OCI-LY3 (cell line): ENCODE data around the gene TAS2R30.

Experiments used
- H2AFZ ChIP-seq: fragments of 200-600, 300-600 bp; shearing (Covaris generic); 2 replicates; pipeline ENCODE4 v1.6.0; 2014; ENCODE audit warnings: antibody characterized with exemption, low read depth, low read length
- H3K27ac ChIP-seq: fragments of 200-600, 300-600 bp; sonication (generic); 2 replicates; pipeline ENCODE4 v1.5.1; 2014; ENCODE audit warnings: mild to moderate bottlenecking, low read length, moderate library complexity, mixed read lengths
- H3K27me3 ChIP-seq: fragments of 200-600, 300-600 bp; sonication (generic); 2 replicates; pipeline ENCODE4 v1.6.1; 2014; ENCODE audit warnings: low read depth, low read length, mixed read lengths
- H3K36me3 ChIP-seq: fragments of 200-600, 300-600 bp; sonication (generic); replicated peaks from 2 replicates; pipeline ENCODE3; 2014; ENCODE audit warnings: low read depth, low read length, mixed read lengths
- H3K4me1 ChIP-seq: fragments of 300-600, 200-600 bp; sonication (generic); 2 replicates; pipeline ENCODE4 v1.6.1; 2014; ENCODE audit warnings: low read length, mixed read lengths
- H3K4me2 ChIP-seq: fragments of 200-600, 300-600 bp; sonication (generic); 2 replicates; pipeline ENCODE4 v1.6.1; 2014; ENCODE audit warnings: low read length, mixed read lengths
- H3K4me3 ChIP-seq: fragments of 300-600, 200-600 bp; sonication (generic); 2 replicates; pipeline ENCODE4 v1.5.1; 2014; ENCODE audit warnings: antibody characterized with exemption, mild to moderate bottlenecking, low read length, moderate library complexity
- H3K79me2 ChIP-seq: fragments of 300-600, 200-600 bp; shearing (Covaris generic); 2 replicates; pipeline ENCODE4 v1.6.1; 2014; ENCODE audit warnings: mild to moderate bottlenecking, low read length, mixed read lengths
- H3K9ac ChIP-seq: fragments of 300-600, 200-600 bp; shearing (Covaris generic); 2 replicates; pipeline ENCODE4 v1.6.0; 2014; ENCODE audit warnings: mild to moderate bottlenecking, low read length, moderate library complexity
- H3K9me3 ChIP-seq: fragments of 200-600, 300-600 bp; shearing (Covaris generic); 2 replicates; pipeline ENCODE4 v1.6.1; 2014; ENCODE audit warnings: low read length, mixed read lengths; ENCODE audit not compliant: insufficient read depth
- H4K20me1 ChIP-seq: fragments of 200-600, 300-600 bp; sonication (generic); 2 replicates; pipeline ENCODE4 v1.6.1; 2016; ENCODE audit warnings: low read length, mixed read lengths; ENCODE audit not compliant: insufficient read depth
- EZH2phosphoT487 ChIP-seq: fragments of 200-600 bp; shearing (Covaris generic); IDR thresholded peaks from 2 replicates; pipeline ENCODE4 v1.6.1; 2018; ENCODE audit warnings: antibody characterized with exemption, mixed run types, low read depth
- TF ChIP-seq, protein P1 (sequence below): fragments of 200-600, 300-600 bp; sonication (generic); IDR thresholded peaks from 2 replicates; pipeline ENCODE4 v1.5.1; 2014; ENCODE audit warnings: antibody characterized with exemption, low read length, low read depth

Gene TAS2R30

GRCh38 chr12:11154400-11154925 lies 20.0 kb upstream of the TAS2R30 start:
- Histone ChIP-seq H3K9ac (no peak overlapping the region), H3K4me2 (no peak overlapping the region), H3K27me3 (no peaks in the 10 kb centered on the region), H3K4me3 (no peak overlapping the region), H3K36me3 (peaks cover 38% of the 10 kb centered on the region), H3K27ac (no peak overlapping the region), H3K9me3 (no peaks in the 10 kb centered on the region), H4K20me1 (peaks cover 16% of the 10 kb centered on the region), H3K79me2 (peaks cover 73% of the 10 kb centered on the region), H3K4me1 (no peaks in the 10 kb centered on the region), H2AFZ (no peak overlapping the region)
- TF ChIP-seq, protein P1, sequence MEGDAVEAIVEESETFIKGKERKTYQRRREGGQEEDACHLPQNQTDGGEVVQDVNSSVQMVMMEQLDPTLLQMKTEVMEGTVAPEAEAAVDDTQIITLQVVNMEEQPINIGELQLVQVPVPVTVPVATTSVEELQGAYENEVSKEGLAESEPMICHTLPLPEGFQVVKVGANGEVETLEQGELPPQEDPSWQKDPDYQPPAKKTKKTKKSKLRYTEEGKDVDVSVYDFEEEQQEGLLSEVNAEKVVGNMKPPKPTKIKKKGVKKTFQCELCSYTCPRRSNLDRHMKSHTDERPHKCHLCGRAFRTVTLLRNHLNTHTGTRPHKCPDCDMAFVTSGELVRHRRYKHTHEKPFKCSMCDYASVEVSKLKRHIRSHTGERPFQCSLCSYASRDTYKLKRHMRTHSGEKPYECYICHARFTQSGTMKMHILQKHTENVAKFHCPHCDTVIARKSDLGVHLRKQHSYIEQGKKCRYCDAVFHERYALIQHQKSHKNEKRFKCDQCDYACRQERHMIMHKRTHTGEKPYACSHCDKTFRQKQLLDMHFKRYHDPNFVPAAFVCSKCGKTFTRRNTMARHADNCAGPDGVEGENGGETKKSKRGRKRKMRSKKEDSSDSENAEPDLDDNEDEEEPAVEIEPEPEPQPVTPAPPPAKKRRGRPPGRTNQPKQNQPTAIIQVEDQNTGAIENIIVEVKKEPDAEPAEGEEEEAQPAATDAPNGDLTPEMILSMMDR, result no peak
- TF ChIP-seq EZH2phosphoT487, result no peak

GRCh38 chr12:11152725-11153124 lies 18.3 kb upstream of the TAS2R30 start:
- Histone ChIP-seq H3K4me1 (no peaks in the 10 kb centered on the region), H3K9ac (no peak overlapping the region), H3K27ac (no peak overlapping the region), H3K36me3 (peaks cover 35% of the 10 kb centered on the region), H3K4me3 (no peak overlapping the region), H3K9me3 (no peaks in the 10 kb centered on the region), H2AFZ (no peak overlapping the region), H3K4me2 (no peak overlapping the region), H3K27me3 (no peaks in the 10 kb centered on the region), H4K20me1 (peaks cover 9% of the 10 kb centered on the region; the same call in 1 of the 2 replicates), H3K79me2 (peaks cover 58% of the 10 kb centered on the region)
- TF ChIP-seq, protein P1, result no peak
- no peak for TF ChIP-seq EZH2phosphoT487

DNA sequence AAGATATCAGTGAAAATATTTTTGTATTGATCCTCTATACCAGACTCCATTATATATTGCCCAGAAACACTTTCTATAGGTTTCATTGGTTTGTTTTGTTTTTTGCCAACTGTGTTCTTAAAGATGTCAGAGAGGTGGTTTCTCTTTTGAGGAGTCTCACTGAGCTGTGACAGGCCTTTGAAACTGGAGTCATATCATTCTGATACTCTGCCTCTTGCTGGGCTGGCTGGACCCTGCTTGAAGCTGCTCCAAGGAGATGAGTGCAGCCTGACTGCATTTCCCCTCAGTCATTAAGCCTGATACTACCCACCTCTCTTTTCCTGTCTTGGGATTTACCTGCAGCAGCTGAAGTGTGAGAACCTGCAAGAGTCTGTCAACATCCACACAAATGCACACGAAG lies 16.4 kb upstream of the TAS2R30 start:
- no peak overlapping the region for H3K27ac ChIP-seq
- no peaks in the 10 kb centered on the region for H3K27me3 ChIP-seq
- peaks cover 21% of the 10 kb centered on the region for H3K36me3 ChIP-seq
- H3K4me2 ChIP-seq, result no peak overlapping the region
- H3K4me1 ChIP-seq, result no peaks in the 10 kb centered on the region
- no peaks in the 10 kb centered on the region for H3K9me3 ChIP-seq
- no peak for TF ChIP-seq EZH2phosphoT487
- TF ChIP-seq, protein P1, result no peak
- H4K20me1 ChIP-seq, result peaks cover 9% of the 10 kb centered on the region; the same call in 1 of the 2 replicates
- H3K79me2 ChIP-seq, result peaks cover 42% of the 10 kb centered on the region
- no peak overlapping the region for H2AFZ ChIP-seq
- H3K4me3 ChIP-seq, result no peak overlapping the region
- no peak overlapping the region for H3K9ac ChIP-seq

- Histone ChIP-seq H3K9me3 (no peaks in the 10 kb centered on the region), H4K20me1 (peaks cover 15% of the 10 kb centered on the region), H3K27me3 (no peaks in the 10 kb centered on the region), H3K4me1 (no peaks in the 10 kb centered on the region), H3K4me2 (no peak overlapping the region), H2AFZ (no peak overlapping the region), H3K4me3 (no peak overlapping the region), H3K79me2 (peaks cover 37% of the 10 kb centered on the region), H3K36me3 (peaks cover 9% of the 10 kb centered on the region), H3K27ac (no peak overlapping the region), H3K9ac (no peak overlapping the region)
- TF ChIP-seq, protein P1, result no peak
- no peak for TF ChIP-seq EZH2phosphoT487
These were observed 13.0 kb upstream of the TAS2R30 start for GRCh38 chr12:11147420-11147819.
